Smooth muscle cell (in vitro differentiated cells): ENCODE measurements around the gene ATP6V0B. TPM values are rescaled to one million over a fixed set of nuclear protein-coding genes. Genes with fewer than 3 reads are reported as not detected.
A peak's percentile ranks its signal among the peaks of the same experiment; 100 is the strongest.

ENCODE experiments used
- DNase-seq: peaks from one replicate; lab custom pipeline; 2025; ENCODE audit not compliant: unreplicated experiment; lab: John Stamatoyannopoulos, UW
- H2AFZ ChIP-seq: fragments of 200-600 bp; sonication (generic); 2 replicates; pipeline ENCODE4 v1.6.0; 2016; ENCODE audit warnings: antibody characterized with exemption, low read depth, mild to moderate bottlenecking
- H3F3A ChIP-seq: fragments of 200-600 bp; sonication (generic); 2 replicates; pipeline ENCODE4 v1.6.0; 2017; ENCODE audit warnings: antibody characterized with exemption, low read depth
- H3K27ac ChIP-seq: fragments of 200-600 bp; sonication (generic); 2 replicates; pipeline ENCODE4 v1.5.1; 2016; ENCODE audit warnings: low read depth, mild to moderate bottlenecking
- H3K27me3 ChIP-seq: fragments of 200-600 bp; sonication (generic); 2 replicates; pipeline ENCODE4 v1.6.1; 2016; ENCODE audit warnings: low read depth, mild to moderate bottlenecking
- H3K36me3 ChIP-seq: fragments of 200-600 bp; sonication (generic); 2 replicates; pipeline ENCODE4 v1.5.1; 2016; ENCODE audit warnings: low read depth
- H3K4me1 ChIP-seq: fragments of 200-600 bp; sonication (generic); 2 replicates; pipeline ENCODE4 v1.5.1; 2016; ENCODE audit warnings: low read depth
- H3K4me2 ChIP-seq: fragments of 200-600 bp; sonication (generic); 2 replicates; pipeline ENCODE4 v1.6.0; 2016; ENCODE audit warnings: mild to moderate bottlenecking
- H3K4me3 ChIP-seq: fragments of 200-600 bp; sonication (generic); 2 replicates; pipeline ENCODE4 v1.5.1; 2016; ENCODE audit warnings: mild to moderate bottlenecking
- H3K79me2 ChIP-seq: fragments of 200-600 bp; sonication (generic); 2 replicates; pipeline ENCODE4 v1.6.0; 2016; ENCODE audit warnings: low read depth, mild to moderate bottlenecking
- H3K9ac ChIP-seq: fragments of 200-600 bp; sonication (generic); 2 replicates; pipeline ENCODE4 v1.6.0; 2016; ENCODE audit warnings: low read depth
- H3K9me3 ChIP-seq: fragments of 200-600 bp; sonication (generic); replicated peaks from 2 replicates; pipeline ENCODE4 v1.5.1; 2016; ENCODE audit warnings: low read depth
- H4K20me1 ChIP-seq: fragments of 200-600 bp; sonication (generic); 2 replicates; pipeline ENCODE4 v1.6.0; 2016; ENCODE audit warnings: low read depth
- WGBS: methylation state at CpG from one replicate; pipeline ENCODE4 v1.1.7; 2016; ENCODE audit warnings: low lambda C conversion rate; 5-methylcytosine and 5-hydroxymethylcytosine counted together
- polyA plus RNA-seq: library from polyadenylated mRNA; unstranded; fragments of >200 nt; fragmentation: Nextera tagmentation; extraction: Ambion mirVana; gene quantifications from 2 replicates; pipeline ENCODE4 v1.2.1, GENCODE V29; 2016
- total RNA-seq: library from RNA; depleted of rRNA; stranded (reverse); fragments of >200 nt; gene quantifications from 2 replicates; pipeline ENCODE4 v1.2.3, GENCODE V29; 2014
- TF ChIP-seq, protein P1 (sequence below): fragments of 200-600 bp; sonication (generic); IDR thresholded peaks from 2 replicates; pipeline ENCODE4 v1.5.1; 2017; ENCODE audit warnings: borderline replicate concordance, mild to moderate bottlenecking, antibody characterized with exemption; ENCODE audit not compliant: insufficient read depth, poor library complexity, severe bottlenecking

Gene ATP6V0B
- total and polyA plus RNA-seq, 2 experiments from 2014 or later: 106 to 203 TPM

DNA sequence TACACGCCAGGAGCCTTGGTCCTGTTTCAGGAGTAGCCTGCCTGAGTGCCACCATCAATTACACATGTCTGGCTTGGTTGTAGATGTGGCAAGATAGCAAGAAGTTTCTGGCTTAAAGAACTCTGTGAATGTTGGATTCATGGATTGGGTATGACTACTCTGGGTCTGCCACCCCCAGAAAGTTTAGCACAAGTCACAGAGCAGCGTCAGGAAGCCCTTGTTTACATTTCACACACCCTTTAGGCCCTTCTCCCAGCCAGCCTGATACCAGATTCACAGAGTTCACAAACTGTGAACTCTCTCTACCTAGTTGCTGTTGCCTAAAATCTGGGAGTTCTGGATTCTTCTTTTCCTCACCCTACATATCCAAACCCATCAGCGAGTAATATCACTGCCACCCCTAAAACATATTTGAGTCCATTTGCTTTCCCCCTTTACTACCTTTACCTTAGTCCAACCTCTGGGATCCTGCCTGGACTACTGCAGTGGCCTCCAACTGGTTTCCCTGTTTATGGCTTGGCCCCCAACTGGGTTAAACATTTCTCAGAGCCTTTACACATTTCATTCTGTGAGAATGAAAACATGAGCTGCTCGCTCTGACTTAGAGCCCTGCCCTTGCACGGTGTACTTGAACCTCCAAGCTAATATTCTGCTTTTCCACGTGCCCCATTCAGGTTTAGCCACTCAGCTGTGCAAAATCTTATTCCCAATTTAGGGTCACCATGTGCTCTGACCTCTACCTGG is 12.6 kb downstream of the ATP6V0B start:
- H3K9ac ChIP-seq: no peak overlapping the region

DNA sequence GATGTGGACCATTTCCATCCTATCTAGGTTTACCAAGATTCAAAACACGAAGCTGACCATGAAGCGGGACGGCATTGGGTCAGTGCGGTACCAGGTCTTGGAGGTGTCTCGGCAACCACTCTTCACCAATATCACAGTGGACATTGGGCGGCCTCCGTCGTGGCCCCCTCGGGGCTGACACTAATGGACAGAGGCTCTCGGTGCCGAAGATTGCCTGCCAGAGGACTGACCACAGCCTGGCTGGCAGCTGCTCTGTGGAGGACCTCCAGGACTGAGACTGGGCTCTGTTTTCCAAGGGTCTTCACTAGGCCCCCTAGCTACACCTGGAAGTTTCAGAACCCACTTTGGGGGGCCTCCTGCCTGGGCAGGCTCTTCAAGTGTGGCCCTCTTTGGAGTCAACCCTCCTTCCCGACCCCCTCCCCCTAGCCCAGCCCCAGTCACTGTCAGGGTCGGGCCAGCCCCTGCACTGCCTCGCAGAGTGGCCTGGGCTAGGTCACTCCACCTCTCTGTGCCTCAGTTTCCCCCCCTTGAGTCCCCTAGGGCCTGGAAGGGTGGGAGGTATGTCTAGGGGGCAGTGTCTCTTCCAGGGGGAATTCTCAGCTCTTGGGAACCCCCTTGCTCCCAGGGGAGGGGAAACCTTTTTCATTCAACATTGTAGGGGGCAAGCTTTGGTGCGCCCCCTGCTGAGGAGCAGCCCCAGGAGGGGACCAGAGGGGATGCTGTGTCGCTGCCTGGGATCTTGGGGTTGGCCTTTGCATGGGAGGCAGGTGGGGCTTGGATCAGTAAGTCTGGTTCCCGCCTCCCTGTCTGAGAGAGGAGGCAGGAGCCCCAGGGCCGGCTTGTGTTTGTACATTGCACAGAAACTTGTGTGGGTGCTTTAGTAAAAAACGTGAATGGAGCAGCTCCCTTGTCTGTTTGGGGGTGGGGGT is 15.8 kb downstream of the ATP6V0B start:
- H3K79me2 ChIP-seq: no peaks in the 10 kb centered on the region
- H3K27me3 ChIP-seq: no peaks in the 10 kb centered on the region
- peaks cover 16% of the 10 kb centered on the region for H3F3A ChIP-seq
- H3K27ac ChIP-seq: peak overlapping the region; percentile 55
- H4K20me1 ChIP-seq: peaks cover 4% of the 10 kb centered on the region
- H3K4me2 ChIP-seq: peak overlapping the region; percentile 95
- no peaks in the 10 kb centered on the region for H3K9me3 ChIP-seq
- peak overlapping the region; percentile 57 for H3K9ac ChIP-seq
- no peaks in the 10 kb centered on the region for H3K36me3 ChIP-seq
- TF ChIP-seq, protein P1, sequence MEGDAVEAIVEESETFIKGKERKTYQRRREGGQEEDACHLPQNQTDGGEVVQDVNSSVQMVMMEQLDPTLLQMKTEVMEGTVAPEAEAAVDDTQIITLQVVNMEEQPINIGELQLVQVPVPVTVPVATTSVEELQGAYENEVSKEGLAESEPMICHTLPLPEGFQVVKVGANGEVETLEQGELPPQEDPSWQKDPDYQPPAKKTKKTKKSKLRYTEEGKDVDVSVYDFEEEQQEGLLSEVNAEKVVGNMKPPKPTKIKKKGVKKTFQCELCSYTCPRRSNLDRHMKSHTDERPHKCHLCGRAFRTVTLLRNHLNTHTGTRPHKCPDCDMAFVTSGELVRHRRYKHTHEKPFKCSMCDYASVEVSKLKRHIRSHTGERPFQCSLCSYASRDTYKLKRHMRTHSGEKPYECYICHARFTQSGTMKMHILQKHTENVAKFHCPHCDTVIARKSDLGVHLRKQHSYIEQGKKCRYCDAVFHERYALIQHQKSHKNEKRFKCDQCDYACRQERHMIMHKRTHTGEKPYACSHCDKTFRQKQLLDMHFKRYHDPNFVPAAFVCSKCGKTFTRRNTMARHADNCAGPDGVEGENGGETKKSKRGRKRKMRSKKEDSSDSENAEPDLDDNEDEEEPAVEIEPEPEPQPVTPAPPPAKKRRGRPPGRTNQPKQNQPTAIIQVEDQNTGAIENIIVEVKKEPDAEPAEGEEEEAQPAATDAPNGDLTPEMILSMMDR: no peak
- 80% methylated on average over 19 of the region's 19 CpGs for WGBS
- peak overlapping the region; percentile 51 for H3K4me3 ChIP-seq
- DNase-seq: no peak
- peaks cover 5% of the 10 kb centered on the region for H3K4me1 ChIP-seq
- H2AFZ ChIP-seq: no peak overlapping the region

More for the DNA sequence above, 12.6 kb downstream of the ATP6V0B start:
- Histone ChIP-seq H2AFZ (no peak overlapping the region), H3K79me2 (no peaks in the 10 kb centered on the region), H3K27me3 (no peaks in the 10 kb centered on the region), H3K27ac (peak overlapping the region; percentile 4), H3K4me3 (no peak overlapping the region), H3K9me3 (no peaks in the 10 kb centered on the region), H4K20me1 (peaks cover 28% of the 10 kb centered on the region), H3K36me3 (no peaks in the 10 kb centered on the region), H3K4me1 (peaks cover 5% of the 10 kb centered on the region), H3K4me2 (no peak overlapping the region), H3F3A (peaks cover 9% of the 10 kb centered on the region)
- DNase-seq: no peak
- TF ChIP-seq, protein P1: no peak
- 83% methylated on average over 6 of the region's 6 CpGs for WGBS

DNA sequence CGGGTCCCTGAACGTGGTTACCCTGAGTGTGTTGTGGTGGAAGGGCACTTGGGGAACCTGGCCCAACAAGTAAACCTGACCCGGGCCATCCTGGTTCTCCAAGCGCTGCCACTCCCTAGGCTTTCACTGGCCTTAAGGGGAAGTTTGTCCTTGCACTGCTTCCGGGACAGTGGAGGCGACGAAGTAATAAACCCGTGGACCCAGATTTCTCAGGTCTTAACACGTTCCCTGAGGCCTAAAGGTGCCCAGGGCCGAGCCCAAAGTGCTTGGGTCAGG is 16.4 kb downstream of the ATP6V0B start:
- H2AFZ ChIP-seq: peak overlapping the region; percentile 6
- peak overlapping the region; percentile 57 for H3K9ac ChIP-seq
- H4K20me1 ChIP-seq: no peaks in the 10 kb centered on the region
- no peaks in the 10 kb centered on the region for H3K9me3 ChIP-seq
- H3K27me3 ChIP-seq: no peaks in the 10 kb centered on the region
- WGBS: 3% methylated on average over 10 of the region's 10 CpGs
- peaks cover 16% of the 10 kb centered on the region for H3F3A ChIP-seq
- no peak for DNase-seq
- peaks cover 5% of the 10 kb centered on the region for H3K4me1 ChIP-seq
- H3K27ac ChIP-seq: peak overlapping the region; percentile 55
- TF ChIP-seq, protein P1: no peak
- peak overlapping the region; percentile 51 for H3K4me3 ChIP-seq
- H3K79me2 ChIP-seq: no peaks in the 10 kb centered on the region
- no peaks in the 10 kb centered on the region for H3K36me3 ChIP-seq
- H3K4me2 ChIP-seq: peak overlapping the region; percentile 95
